T-helper 17 cell (primary cell): ENCODE results near the gene ERMARD. TPM values are rescaled to one million over a fixed set of nuclear protein-coding genes. Genes with fewer than 3 reads are reported as not detected.

ENCODE experiments used
- ATAC-seq: fragments of 150-1000 bp; cut with Tn5 transposase; 2 replicates; pipeline ENCODE4 v1.10.0; 2021; ENCODE audit warnings: mild to moderate bottlenecking, moderate library complexity
- DNase-seq, 3 donors: peaks; one replicate each; pipeline versions ENCODE4 v3.0.0 to v3.0.0-alpha.2; 2020 to 2021
- H3K9me3 ChIP-seq: one replicate; pipeline ENCODE4 v1.7.0; 2013; ENCODE audit warnings: low read length, mild to moderate bottlenecking; ENCODE audit not compliant: control insufficient read depth, poor library complexity, severe bottlenecking
- H3K27ac Mint-ChIP-seq: one replicate; pipeline ENCODE4 v1.8.0; 2022; ENCODE audit warnings: mild to moderate bottlenecking, moderate library complexity, mixed read lengths
- H3K27me3 Mint-ChIP-seq: one replicate; pipeline ENCODE4 v1.8.0; 2022; ENCODE audit warnings: mixed read lengths
- H3K36me3 Mint-ChIP-seq: one replicate; pipeline ENCODE4 v1.8.0; 2022; ENCODE audit warnings: low read depth, mixed read lengths
- H3K4me1 Mint-ChIP-seq: one replicate; pipeline ENCODE4 v1.8.0; 2022; ENCODE audit warnings: mild to moderate bottlenecking, mixed read lengths
- H3K4me3 Mint-ChIP-seq: one replicate; pipeline ENCODE4 v1.8.0; 2022; ENCODE audit warnings: mild to moderate bottlenecking, moderate library complexity, mixed read lengths
- total RNA-seq, 4 donors: library from RNA in 2 of 4; stranded (reverse) in 2 of 4; gene quantifications; one replicate each; pipeline ENCODE4 v1.2.3 and lab custom pipeline; 2022 to 2026

The ERMARD gene
- total RNA-seq, 2 donors from 2014 or later: 28.9 to 31.7 TPM

DNA sequence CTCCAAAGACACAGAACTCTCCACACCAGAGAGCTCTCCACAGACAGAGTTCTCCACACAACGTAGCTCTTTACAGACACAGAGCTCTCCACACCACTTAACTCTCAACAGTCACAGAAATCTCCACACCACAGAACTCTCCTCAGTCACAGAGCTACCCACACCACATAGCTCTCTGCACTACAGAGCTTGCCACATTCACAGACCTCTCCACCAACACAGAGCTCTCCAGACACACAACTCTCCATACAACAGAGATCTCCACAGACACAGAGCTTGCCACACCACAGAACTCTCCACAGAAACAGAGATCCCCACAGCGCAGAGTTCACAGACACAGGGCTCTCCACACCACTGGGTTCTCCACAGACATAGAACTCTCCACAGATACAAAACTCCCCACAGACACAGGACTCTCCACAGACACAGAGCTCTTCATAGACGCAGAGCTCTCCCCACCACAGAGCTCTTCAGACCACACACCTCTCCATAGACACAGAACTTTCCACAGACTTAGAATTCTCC is 52.5 kb downstream of the ERMARD start:
- H3K4me1 Mint-ChIP-seq: peaks cover 45% of the 10 kb centered on the region
- H3K27ac Mint-ChIP-seq: peak overlapping the region; percentile 32
- H3K36me3 Mint-ChIP-seq: peaks cover 13% of the 10 kb centered on the region
- H3K27me3 Mint-ChIP-seq: peaks cover 48% of the 10 kb centered on the region
- peak overlapping the region; percentile 85 for H3K4me3 Mint-ChIP-seq
- ATAC-seq (peak; percentile 6), DNase-seq (no peak)
- no peaks in the 10 kb centered on the region for H3K9me3 ChIP-seq

DNA sequence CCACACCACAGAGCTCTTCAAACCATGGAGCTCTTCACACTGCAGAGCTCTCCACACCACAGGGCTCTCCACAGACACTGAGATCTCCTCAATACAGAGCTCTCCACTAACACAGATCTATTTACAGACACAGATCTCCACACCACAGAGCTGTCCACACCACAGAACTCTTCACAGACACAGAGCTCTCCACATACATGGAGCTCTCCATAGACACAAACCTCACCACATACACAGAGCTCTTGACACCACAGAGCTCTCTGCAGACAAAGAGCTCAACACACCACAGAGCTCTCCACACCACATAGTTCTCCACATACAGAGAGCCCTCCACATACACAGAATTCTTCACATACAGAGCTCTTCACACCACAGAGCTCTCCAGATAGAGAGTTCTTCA is 53.0 kb downstream of the ERMARD start:
- no peaks in the 10 kb centered on the region for H3K9me3 ChIP-seq
- no peak for DNase-seq
- H3K4me1 Mint-ChIP-seq: peaks cover 45% of the 10 kb centered on the region
- H3K27ac Mint-ChIP-seq: peak overlapping the region; percentile 32
- peaks cover 45% of the 10 kb centered on the region for H3K27me3 Mint-ChIP-seq
- H3K4me3 Mint-ChIP-seq: no peak overlapping the region
- ATAC-seq: no peak
- peaks cover 13% of the 10 kb centered on the region for H3K36me3 Mint-ChIP-seq

DNA sequence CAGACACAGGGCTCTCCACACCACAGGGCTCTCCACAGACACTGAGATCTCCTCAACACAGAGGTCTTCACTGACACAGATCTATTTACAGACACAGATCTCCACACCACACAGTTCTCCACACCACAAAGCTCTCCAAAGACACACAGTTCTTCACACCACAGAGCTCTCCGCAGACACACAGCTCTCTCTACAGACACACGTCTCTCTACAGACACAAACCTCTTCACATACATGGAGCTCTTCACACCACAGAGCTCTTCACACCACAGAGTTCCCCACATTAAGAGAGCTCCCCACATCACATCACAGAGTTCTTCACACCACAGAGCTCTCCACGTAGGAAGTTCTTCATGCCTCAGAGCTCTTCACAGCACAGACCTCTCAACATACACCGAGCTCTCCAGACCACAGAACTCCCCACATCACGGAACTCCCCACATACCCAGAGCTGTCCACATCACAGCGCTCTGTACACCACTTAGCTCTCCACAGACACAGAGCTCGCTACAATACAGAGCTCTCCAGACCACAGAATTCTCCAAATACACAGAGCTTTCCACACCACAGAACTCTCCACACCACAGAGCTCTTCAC is 53.9 kb downstream of the ERMARD start:
- no peaks in the 10 kb centered on the region for H3K9me3 ChIP-seq
- DNase-seq: no peak
- H3K4me3 Mint-ChIP-seq: peak overlapping the region; percentile 32
- H3K27me3 Mint-ChIP-seq: peaks cover 44% of the 10 kb centered on the region
- H3K36me3 Mint-ChIP-seq: peaks cover 13% of the 10 kb centered on the region
- H3K27ac Mint-ChIP-seq: no peak overlapping the region
- H3K4me1 Mint-ChIP-seq: peaks cover 48% of the 10 kb centered on the region
- ATAC-seq: peak; percentile 29

DNA sequence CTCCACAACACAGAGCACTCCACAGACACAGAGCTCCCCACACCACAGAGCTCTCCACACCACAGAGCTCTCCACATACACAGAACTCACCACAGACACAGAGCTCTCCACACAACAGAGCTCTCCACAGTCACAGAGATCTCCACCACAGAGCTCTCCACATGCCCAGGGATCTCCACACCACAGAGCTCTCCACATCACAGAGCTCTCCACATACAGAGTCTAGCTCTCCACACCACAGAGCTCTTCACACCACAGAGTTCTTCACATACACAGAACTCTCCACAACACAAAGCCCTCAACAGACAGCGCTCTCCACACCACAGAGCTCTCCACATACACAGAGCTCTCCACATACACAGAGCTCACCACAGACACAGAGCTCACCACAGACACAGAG is 55.3 kb downstream of the ERMARD start:
- peak; percentile 65 for ATAC-seq
- no peak for DNase-seq
- no peaks in the 10 kb centered on the region for H3K9me3 ChIP-seq
- H3K4me1 Mint-ChIP-seq: peaks cover 48% of the 10 kb centered on the region
- no peak overlapping the region for H3K4me3 Mint-ChIP-seq
- peak overlapping the region; percentile 12 for H3K27ac Mint-ChIP-seq
- peaks cover 40% of the 10 kb centered on the region for H3K27me3 Mint-ChIP-seq
- peaks cover 13% of the 10 kb centered on the region for H3K36me3 Mint-ChIP-seq

DNA sequence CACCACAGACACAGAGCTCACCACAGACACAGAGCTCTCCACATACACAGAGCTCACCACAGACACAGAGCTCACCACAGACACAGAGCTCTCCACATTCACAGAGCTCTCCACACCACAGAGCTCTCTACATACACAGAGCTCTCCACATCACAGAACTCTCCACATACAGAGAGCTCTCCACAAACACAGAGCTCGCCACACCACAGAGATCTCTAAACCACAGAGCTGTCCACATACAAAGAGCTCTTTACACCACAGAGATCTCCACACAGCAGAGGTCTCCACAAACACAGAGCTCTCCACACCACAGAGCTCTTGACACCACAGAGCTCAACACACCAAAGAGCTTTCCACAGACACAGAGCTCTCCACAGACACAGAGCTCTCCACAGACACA is 55.8 kb downstream of the ERMARD start:
- DNase-seq (no peak), ATAC-seq (peak; percentile 36)
- Mint-ChIP-seq H3K4me3 (peak overlapping the region; percentile 25), H3K27me3 (peaks cover 40% of the 10 kb centered on the region), H3K36me3 (peaks cover 13% of the 10 kb centered on the region), H3K27ac (peak overlapping the region; percentile 2), H3K4me1 (peaks cover 48% of the 10 kb centered on the region)
- H3K9me3 ChIP-seq: no peaks in the 10 kb centered on the region

DNA sequence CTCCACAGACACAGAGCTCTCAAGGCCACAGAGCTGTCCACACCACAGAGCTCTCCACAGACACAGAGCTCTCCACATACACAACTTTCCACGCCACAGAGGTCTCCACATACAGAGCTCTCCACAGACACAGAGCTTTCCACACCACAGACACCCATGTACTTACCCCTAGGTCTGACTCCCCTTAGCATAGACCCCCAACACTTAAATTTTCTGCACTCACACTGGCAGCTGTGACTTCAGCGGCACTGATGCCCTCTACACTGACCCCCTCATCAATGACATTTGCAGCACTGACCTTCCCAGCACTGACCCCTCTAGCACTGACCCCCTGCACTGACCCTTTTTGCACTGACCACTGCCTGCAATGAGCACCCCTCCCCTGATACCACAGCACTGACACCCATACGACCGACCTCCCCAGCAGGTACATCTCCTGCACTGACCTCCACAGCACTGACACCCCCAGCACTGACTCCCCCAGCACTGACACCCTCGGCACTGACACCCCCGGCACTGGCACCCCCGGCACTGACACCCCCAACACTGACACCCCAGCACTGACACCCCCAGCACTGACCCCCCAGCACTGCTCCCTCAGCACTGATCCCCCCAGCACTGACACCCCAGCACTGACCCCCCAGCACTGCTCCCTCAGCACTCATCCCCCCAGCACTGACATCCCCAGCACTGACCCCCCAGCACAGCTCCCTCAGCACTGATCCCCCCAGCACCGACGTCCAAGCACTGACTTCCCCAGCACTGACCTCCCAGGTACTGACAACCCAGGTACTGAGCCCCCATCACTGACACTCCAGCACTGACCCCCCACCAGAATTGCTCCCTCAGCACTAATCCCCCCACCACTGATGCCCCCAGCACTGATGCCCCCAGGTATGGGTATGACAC is 56.5 kb downstream of the ERMARD start:
- Mint-ChIP-seq H3K27ac (peak overlapping the region; percentile 2), H3K4me3 (peak overlapping the region; percentile 25), H3K36me3 (peaks cover 13% of the 10 kb centered on the region), H3K27me3 (peaks cover 40% of the 10 kb centered on the region), H3K4me1 (peaks cover 46% of the 10 kb centered on the region)
- no peak for ATAC-seq
- H3K9me3 ChIP-seq: no peaks in the 10 kb centered on the region
- DNase-seq: no peak

DNA sequence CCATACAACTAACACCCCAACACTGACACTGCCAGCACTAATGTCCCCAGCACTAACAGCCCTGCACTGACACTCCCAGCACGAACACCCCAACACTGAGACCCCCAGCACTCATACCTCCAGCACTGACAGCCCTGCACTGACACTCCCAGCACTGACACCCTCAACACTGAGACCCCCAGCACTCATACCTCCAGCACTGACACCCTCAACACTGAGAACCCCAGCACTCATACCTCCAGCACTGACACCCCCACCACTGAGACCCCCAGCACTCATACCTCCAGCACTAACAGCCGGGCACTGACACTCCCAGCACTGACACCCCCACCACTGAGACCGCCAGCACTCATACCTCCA is 57.2 kb downstream of the ERMARD start:
- peaks cover 39% of the 10 kb centered on the region for H3K4me1 Mint-ChIP-seq
- peaks cover 11% of the 10 kb centered on the region for H3K36me3 Mint-ChIP-seq
- ATAC-seq (no peak), DNase-seq (no peak)
- no peak overlapping the region for H3K27ac Mint-ChIP-seq
- H3K27me3 Mint-ChIP-seq: peaks cover 42% of the 10 kb centered on the region
- no peaks in the 10 kb centered on the region for H3K9me3 ChIP-seq
- H3K4me3 Mint-ChIP-seq: no peak overlapping the region

DNA sequence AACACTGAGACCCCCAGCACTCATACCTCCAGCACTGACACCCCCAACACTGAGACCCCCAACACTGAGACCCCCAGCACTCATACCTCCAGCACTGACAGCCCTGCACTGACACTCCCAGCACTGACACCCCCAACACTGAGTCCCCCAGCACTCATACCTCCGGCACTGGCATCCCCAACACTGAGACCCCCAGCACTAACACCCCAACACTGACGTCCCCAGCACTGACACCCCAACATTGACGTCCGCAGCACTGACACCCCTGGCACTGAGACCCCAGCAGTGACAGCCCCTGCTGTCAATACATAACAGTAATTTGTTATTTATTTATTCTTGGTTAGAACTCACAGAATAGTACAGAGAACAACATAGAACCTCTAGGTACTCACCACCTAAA is 58.0 kb downstream of the ERMARD start:
- peaks cover 31% of the 10 kb centered on the region for H3K4me1 Mint-ChIP-seq
- ATAC-seq: no peak

DNA sequence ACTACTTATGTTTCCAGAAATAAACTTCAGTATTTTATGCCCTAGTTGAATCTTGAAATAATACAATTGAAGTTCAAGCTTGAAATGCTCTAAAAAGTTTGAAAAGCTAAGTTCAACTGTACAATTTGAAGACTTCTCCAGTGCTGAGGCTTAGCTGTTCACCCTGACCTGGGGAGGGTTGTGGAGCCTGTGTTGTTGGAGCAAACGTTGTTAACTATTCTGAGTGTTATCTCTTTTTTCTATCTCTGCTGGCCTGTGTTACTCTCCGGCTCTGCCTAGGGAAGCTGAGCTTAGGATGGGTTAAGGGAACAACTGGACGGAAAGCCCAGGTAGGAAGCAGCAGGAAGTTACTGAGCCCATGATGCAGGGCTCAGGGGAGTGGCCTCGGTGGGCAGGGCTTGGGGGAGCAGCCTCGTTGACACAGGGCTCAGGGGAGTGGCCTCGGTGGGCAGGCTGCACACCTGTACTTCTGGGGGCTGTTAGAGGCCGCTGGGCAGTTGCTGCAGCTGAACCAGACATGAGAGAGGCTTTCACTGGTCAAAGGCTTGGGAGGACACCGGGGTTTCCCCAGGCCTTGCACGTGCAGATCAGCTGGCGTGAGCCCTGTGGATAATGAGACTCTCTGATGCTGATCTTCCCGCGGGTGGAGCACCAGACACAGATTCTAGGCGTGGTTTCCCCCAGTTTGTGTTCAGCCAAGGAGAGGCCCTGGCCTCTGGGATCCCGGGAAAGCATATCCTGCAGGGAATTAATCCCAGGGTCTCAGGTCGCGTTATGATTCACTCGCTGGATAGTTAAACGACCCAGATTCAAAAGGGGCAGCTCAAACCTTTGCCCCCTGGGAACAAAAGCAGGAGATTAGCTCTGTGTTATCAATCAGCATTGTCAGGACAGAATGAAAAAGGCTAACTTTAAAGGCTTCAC is 58.9 kb downstream of the ERMARD start:
- no peaks in the 10 kb centered on the region for H3K9me3 ChIP-seq
- Mint-ChIP-seq H3K27me3 (peaks cover 25% of the 10 kb centered on the region), H3K4me3 (no peak overlapping the region), H3K27ac (peak overlapping the region; percentile 45), H3K36me3 (peaks cover 3% of the 10 kb centered on the region), H3K4me1 (peaks cover 22% of the 10 kb centered on the region)
- ATAC-seq: no peak
- no peak for DNase-seq

More for the DNA sequence above, 58.0 kb downstream of the ERMARD start:
- Mint-ChIP-seq H3K27ac (no peak overlapping the region), H3K4me3 (no peak overlapping the region), H3K27me3 (peaks cover 34% of the 10 kb centered on the region), H3K36me3 (peaks cover 5% of the 10 kb centered on the region)
- no peaks in the 10 kb centered on the region for H3K9me3 ChIP-seq
- DNase-seq: no peak

DNA sequence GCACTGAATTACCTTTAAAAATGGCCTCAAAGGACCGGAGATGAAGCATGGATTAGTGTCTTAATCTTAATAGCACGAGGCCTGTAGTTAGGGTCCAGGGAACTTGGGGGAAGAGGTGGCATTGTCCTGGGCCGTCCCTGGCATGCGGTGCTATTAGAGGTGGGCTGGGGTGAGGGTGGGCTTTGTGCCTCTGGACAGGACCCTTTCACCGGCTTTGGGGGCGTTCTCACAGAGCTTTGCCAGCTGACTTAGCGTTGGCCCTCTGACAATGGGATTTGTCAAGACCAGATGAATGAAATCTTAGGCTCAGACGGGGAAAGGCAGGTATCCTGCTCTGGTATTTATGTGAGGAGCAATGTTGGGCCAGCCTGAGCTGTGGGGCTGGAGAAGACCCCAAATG is 59.6 kb downstream of the ERMARD start:
- Mint-ChIP-seq H3K4me3 (no peak overlapping the region), H3K27ac (no peak overlapping the region), H3K36me3 (no peaks in the 10 kb centered on the region), H3K4me1 (peaks cover 15% of the 10 kb centered on the region), H3K27me3 (peaks cover 17% of the 10 kb centered on the region)
- no peak for DNase-seq
- no peak for ATAC-seq
- H3K9me3 ChIP-seq: no peaks in the 10 kb centered on the region

DNA sequence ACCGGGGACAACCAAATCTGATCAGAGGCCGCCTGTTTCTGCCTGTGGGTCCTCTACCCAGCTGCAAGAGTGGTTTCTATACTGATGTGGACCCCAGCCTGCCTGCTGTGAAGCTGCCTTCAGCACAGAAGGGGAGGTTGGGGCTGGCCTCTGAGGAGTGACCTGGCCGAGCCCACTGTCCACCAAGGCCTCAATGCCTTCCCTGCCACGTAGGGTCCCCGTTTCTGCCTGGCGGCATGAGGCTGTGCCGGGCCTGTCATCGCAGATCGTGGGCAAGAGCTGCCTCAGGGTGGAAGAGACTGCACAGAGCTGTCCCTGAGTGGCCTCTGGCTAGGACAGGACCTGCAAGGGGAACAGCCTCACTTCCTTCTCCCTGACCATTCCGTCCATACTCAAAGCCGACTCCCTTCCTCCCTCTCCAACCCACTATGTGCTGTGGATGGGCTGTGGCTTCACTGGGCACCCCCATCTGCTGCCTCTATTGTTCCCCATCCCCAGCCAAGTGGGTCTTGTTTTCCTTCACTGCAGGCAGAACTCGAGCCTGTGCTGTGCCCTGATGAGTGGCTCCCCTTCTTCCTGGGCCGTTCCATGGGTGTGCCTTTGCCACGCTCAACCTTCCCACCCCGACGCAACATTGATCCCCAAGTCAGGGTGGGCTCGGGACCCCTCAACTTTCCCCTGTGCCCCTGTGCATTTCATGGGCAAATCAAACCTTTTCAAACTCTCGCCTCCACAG is 60.3 kb downstream of the ERMARD start:
- DNase-seq: no peak
- Mint-ChIP-seq H3K4me1 (peaks cover 12% of the 10 kb centered on the region), H3K27me3 (peaks cover 14% of the 10 kb centered on the region), H3K4me3 (no peak overlapping the region), H3K36me3 (no peaks in the 10 kb centered on the region), H3K27ac (no peak overlapping the region)
- no peak for ATAC-seq
- no peaks in the 10 kb centered on the region for H3K9me3 ChIP-seq

DNA sequence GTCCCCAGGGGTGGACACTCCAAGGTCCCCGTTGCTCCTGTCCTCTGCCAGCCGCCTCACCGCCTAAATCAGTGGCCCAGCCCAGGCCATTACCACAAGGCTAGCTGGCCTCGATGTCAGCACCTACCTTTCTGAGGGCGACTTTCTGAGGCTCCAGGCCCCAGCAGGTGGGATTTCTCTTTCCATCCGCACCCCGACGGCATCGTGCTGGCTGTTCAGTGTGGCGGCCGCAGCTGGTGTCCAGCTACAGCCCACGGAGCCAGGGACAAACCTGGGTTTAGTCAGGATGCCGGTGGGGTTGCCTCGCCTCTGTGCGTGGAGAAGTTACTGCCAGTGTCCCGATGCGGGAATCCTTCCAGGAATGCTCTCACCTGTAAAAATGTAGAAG is 60.8 kb downstream of the ERMARD start:
- no peak for ATAC-seq
- H3K4me1 Mint-ChIP-seq: peaks cover 9% of the 10 kb centered on the region

More for the DNA sequence above, 60.8 kb downstream of the ERMARD start:
- Mint-ChIP-seq H3K36me3 (peaks cover 3% of the 10 kb centered on the region), H3K27me3 (peaks cover 14% of the 10 kb centered on the region), H3K27ac (no peak overlapping the region), H3K4me3 (no peak overlapping the region)
- H3K9me3 ChIP-seq: no peaks in the 10 kb centered on the region
- no peak for DNase-seq
